ENCODE results near the gene UBR1. TPM values are rescaled to one million over a fixed set of nuclear protein-coding genes. Genes with fewer than 3 reads are reported as not detected.
"Not testable (repeated sequence)": the region's sequence is repeated elsewhere in the genome, so short reads cannot be mapped to it uniquely, and the experiment has no call there.

Gene UBR1
- total RNA-seq, 1 experiment from 2014 or later = 24.7 TPM

DNA sequence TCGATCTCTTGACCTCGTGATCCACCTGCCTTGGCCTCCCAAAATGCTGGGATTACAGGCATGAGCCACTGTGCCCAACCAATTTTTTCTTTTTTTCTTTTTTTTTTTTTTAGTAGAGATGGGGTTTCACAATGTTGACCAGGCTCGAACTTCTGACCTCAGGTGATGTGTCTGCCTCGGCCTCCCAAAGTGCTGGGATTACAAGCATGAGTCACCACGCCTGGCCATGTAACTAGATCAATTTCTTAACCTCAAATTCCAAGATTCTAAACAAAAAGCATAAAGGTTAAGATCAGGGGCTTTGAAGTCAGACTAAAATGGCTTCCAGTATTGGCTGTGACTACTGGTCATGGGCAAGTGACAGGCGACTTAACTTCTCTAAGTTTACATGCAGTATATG, 126.7 kb downstream of the UBR1 start:
- DNase-seq (ENCODE audit: low read depth) = peak; percentile 40

DNA sequence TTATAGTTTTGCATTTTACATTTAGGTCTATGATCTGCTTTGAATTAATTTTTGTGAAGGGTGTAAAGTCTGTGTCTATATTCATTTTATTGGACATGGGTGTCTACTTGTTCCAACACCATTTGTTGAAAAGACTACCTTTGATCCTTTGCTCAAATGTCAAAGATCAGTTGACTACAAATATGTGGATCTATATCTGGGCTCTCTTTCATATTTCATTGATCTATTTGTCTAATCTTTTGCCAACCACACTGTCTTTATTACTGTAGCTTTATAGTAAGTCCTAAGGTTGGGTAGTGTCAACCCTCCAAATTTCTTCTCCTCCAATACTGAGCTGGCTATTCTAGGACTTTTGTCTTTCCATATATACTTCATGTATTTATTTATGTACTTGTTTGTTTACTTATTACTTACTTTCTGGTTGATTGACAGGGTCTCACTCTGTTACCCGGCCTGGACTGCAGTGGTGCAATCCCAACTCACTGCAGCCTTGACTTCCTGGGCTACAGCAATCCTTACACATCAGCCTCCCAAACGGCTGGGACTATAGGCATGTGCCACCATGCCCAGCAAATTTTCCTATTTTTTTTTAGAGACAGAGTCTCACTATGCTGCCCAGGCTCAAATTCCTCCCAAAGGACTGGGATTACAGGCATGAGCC, 131.5 kb downstream of the UBR1 start:
- no peak for DNase-seq (ENCODE audit: low read depth)

DNA sequence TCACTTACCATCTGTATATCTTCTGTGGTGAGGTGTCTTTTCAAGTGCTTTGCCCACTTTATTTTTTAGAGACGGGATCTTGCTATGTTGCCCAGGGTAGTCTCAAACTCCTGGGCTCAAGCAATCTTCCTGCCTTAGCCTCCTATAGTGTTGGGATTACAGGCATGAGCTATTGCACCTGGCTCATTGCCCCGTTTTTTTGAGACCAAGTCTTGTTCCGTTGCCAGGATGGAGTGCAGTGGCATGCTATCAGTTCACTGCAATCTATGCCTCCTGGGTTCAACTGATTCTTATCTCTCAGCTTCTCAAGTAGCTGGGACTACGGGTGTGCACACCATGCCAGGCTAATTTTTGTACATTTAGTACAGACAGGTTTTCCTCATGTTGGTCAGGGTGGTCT, 132.7 kb downstream of the UBR1 start:
- no peak for DNase-seq (ENCODE audit: low read depth)

DNA sequence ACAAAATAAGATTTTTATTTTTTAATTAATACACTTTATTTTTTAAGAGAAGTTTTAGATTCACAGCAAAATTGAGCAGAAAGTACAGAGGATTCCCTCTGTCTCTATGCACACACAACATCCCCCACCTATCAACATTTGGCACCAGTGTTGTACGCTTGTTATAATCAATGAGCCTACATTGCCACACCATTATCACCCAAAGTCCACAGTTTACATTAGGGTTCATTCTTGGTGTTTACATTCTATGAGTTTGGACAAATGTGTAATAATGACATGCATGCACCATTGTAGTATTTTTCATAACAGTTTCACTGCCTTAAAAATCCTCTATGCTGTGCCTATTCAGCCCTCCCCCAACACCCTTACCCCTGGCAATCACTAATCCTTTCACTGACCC, 134.0 kb downstream of the UBR1 start:
- no peak for DNase-seq (ENCODE audit: low read depth)

- no peak for DNase-seq (ENCODE audit: low read depth)
These were observed 141.4 kb downstream of the UBR1 start for GRCh38 chr15:42964476-42964875.

- peak; percentile 20 for DNase-seq (ENCODE audit: low read depth)
These were observed 150.3 kb downstream of the UBR1 start for GRCh38 chr15:42955518-42955917.

GRCh38 chr15:42954291-42954690, 151.5 kb downstream of the UBR1 start:
- DNase-seq (ENCODE audit: low read depth) = no peak

DNA sequence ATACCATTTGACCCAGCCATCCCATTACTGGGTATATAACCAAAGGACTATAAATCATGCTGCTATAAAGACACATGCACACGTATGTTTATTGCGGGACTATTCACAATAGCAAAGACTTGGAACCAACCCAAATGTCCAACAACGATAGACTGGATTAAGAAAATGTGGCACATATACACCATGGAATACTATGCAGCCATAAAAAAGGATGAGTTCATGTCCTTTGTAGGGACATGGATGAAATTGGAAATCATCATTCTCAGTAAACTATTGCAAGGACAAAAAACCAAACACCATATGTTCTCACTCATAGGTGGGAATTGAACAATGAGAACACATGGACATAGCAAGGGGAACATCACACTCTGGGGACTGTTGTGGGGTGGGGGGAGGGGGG, 156.9 kb downstream of the UBR1 start:
- DNase-seq (ENCODE audit: low read depth) = not testable (repeated sequence)

- DNase-seq (ENCODE audit: low read depth) = no peak
These were observed 165.3 kb downstream of the UBR1 start for GRCh38 chr15:42940527-42940926.

DNA sequence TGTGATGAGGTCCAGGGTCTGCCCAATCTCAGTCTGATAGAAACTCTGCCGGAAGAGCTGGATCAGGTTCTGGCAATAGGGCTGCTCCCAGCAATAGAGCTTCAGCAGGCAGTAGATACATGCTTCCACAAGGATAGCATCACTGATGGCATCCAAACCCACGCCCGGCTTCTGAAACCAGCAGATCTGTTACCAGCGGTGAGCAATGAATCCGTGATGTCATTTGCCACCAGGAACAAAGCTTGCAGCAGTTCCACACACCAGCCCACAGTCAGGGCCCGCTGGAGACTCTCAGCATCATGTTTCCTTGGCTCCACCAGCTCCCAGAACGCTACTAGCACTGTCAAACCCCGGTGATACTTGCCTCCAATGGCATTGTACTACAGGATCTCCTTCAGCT, 166.0 kb downstream of the UBR1 start:
- no peak for DNase-seq (ENCODE audit: low read depth)

DNA sequence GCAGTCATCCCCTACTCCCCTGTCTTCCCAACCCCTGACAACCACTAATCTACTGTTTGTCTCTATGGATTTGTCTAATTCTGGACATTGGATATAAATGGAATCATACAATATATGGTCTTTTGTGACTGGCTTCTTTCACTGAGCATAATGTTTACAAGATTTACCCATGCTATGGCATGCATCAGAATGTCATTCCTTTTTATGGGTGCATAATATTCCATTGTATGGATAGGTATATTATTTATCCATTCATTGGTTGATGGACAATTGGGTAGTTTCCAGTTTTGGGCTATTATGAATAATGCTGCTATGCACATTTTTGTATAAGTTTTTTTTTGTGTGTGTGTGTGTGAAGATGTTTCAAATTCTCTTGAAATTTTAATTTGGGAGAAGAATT, 168.7 kb downstream of the UBR1 start:
- no peak for DNase-seq (ENCODE audit: low read depth)

- no peak for DNase-seq (ENCODE audit: low read depth)
These were observed 171.8 kb downstream of the UBR1 start for GRCh38 chr15:42933886-42934667.

DNA sequence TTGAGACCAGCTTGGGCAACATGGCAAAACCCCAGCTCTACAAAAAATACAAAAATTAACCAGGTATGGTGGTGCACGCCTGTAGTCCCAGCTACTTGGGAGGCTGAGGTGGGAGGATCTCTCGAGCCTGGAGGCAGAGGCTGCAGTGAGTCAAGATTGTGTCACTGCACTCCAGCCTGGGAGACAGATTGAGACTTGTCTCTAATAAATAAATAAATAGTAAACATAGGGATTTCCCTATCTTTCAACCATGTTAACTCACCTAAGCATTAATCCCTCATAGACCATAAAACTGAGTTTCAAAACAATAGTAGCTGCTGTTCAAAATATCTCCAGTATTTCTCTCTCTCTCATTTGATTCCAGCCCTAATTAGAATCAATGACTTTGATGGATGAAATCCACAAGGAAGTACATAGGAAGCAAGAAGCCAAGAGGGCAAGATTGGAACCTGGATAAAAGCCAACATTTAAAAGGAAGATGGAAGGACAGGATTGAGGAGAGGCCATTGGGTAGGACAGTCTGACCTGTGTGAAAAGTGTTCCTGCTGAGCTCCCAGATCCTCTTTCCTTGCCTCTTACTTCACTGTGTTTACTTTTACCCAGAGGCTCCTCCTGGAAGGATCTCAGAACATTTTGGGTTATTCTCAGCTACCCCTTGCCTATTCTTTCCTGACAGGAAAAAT, 172.9 kb downstream of the UBR1 start:
- no peak for DNase-seq (ENCODE audit: low read depth)

DNA sequence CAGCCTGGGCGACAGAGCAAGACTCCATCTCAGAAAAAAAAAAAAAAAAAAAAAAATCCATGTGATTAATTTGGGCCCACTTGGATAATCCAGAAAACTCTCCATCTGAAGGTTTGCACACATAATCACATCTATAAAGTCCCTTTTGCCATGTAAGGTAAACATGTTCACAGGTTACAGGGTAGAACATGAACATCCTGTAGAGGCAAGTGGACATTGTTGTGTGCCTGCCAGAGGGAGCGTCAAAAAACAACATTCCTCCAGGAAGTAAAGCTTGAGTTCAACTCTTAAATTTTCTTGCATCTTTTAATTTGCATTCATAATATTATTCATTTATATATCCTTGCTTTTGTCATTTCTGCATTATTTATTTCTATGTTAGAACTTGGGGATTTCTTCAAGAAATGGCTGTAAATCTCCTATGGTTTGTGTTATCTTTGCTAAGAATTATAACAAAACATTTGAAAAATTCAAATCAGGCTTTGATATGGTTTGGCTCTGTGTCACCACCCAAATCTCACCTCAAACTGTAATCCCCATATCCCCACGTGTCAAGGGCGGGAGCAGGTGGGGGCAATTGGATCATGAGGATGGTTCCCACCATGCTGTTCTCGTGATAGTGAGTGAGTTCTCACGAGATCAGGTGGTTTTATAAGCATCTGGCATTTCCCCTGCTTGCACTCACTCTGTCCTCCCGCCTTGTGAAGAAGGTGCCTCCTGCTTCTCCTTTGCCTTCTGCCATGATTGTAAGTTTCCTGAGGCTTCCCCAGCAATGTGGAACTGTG, 173.9 kb downstream of the UBR1 start:
- DNase-seq (ENCODE audit: low read depth) = no peak

GRCh38 chr15:42929306-42929848, 176.5 kb downstream of the UBR1 start:
- no peak for DNase-seq (ENCODE audit: low read depth)

DNA sequence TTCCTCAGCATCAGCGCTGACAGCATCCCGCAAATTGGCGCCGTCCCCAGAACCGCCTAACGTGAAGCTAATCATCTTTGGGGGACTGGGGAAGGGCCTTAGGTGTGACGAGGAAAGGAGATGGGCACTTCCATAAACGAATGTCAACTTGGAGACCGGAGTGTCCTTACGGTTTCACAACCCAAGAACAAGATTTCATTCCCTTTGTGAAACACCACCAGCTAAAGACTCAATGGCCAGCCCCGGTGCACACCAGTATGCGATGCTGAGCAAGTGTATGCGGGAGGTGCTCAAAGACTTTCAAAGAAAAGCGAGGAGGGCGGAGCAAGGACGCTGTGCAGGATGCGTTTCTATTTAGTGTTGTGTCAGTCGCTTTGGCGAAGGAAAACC, 184.5 kb downstream of the UBR1 start:
- DNase-seq (ENCODE audit: low read depth) = no peak

- peak; percentile 98 for DNase-seq (ENCODE audit: low read depth)
These were observed 185.1 kb downstream of the UBR1 start, which contains the start of gene TTBK2 for GRCh38 chr15:42920519-42921341. TSS of gene TTBK2 (minus strand) at chr15:42920778. CDS start at chr15:42878617, 42,161 bp downstream.

DNA sequence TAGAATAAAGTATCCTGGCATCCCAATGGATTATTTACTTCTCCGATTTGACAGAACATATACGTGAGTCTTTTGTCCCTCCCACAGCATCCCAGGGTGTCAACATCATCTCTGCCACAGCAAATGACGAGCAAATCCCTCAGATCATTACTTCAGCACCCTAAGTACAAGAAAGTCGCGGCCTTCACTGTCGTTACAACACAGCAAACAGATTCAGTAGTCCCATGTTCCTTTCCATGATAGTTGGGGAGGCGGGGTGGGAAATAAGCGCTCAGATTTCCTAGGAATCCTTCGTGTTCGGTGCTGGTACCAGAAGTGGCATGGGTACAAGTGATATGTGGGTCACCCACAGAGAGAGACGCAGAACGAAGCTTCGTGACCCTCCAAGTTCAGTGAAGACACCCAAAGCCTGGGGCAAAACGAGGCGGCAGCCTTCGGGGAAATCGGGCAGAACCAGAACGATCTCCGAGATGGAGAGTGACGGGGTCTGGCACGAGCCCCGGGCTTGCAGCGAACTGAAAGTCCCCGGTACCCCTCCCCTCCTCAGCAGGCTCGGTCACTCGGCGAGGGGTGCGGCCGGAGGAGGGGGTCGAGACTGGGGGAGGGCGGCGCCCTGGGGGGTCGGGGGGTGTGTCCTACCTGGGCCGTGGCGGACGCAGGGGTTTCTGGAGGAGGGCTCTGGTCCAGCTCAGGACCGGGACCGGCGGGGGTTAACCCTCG, 185.9 kb downstream of the UBR1 start:
- DNase-seq (ENCODE audit: low read depth) = peak; percentile 26

- DNase-seq (ENCODE audit: low read depth) = no peak
These were observed 186.5 kb downstream of the UBR1 start for GRCh38 chr15:42919308-42919707.

DNA sequence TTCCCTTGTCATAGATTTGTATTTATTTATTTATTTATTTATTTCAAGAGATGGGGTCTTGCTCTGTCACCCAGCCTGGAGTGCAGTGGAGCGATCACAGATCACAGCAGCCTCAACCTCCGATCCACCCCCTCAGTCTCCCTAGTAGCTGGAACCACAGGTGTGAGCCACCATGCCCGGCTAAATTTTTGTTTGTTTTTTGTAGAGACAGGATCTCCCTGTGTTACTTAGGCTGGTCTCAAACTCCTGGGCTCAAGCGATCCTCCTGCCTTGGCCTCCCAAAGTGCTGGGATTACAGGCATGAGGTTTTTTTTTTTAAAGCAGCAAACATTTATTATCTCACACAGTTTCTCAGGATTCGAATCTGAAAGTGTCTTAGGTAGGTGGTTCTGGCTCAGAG, 187.8 kb downstream of the UBR1 start:
- no peak for DNase-seq (ENCODE audit: low read depth)
